ENCODE measurements around the gene CCNF. TPM values are rescaled to one million over a fixed set of nuclear protein-coding genes. Genes with fewer than 3 reads are reported as not detected.

CCNF gene
- total RNA-seq, 1 donor from 2014 or later = 1.4 TPM

DNA sequence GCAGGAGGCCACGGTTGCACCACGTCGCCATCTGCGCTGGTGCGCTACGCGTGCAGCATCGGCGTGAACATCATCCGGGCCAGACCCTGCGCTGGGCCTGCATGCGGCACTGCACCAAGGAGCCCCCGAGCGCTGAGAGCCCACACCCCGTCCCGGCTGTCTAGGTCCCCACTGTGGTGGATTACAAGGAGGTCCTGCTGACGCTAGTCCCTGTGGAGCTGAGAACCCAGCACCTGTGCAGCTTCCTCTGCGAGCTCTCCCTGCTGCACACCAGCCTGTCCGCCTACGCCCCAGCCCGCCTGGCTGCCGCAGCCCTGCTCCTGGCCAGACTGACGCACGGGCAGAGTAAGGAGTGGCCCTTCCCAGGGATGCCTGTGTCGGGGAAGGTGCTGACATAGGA is 19.9 kb downstream of the CCNF start:
- intact Hi-C loops (cut with DNase I) = no loop called here
- DNase-seq (no peak), ATAC-seq (ENCODE audit: poor library complexity) (no peak)

- no peak for ATAC-seq (ENCODE audit: poor library complexity)
- DNase-seq = no peak
- intact Hi-C loops (cut with DNase I) = no loop called here
Observed at GRCh38 chr16:2450535-2450934, 21.3 kb downstream of the CCNF start.

GRCh38 chr16:2450975-2451381 is 21.7 kb downstream of the CCNF start:
- no peak for ATAC-seq (ENCODE audit: poor library complexity)
- no peak for DNase-seq
- intact Hi-C loops (cut with DNase I) = no loop called here

GRCh38 chr16:2451851-2452320 is 22.6 kb downstream of the CCNF start:
- no peak for ATAC-seq (ENCODE audit: poor library complexity)
- DNase-seq = no peak
- intact Hi-C loops (cut with DNase I) = no loop called here

GRCh38 chr16:2452650-2453049 is 23.4 kb downstream of the CCNF start:
- DNase-seq (no peak), ATAC-seq (ENCODE audit: poor library complexity) (no peak)
- intact Hi-C loops (cut with DNase I) = no loop called here

GRCh38 chr16:2455081-2455845 is 26.0 kb downstream of the CCNF start:
- DNase-seq (no peak), ATAC-seq (ENCODE audit: poor library complexity) (no peak)
- intact Hi-C loops (cut with DNase I) = no loop called here

DNA sequence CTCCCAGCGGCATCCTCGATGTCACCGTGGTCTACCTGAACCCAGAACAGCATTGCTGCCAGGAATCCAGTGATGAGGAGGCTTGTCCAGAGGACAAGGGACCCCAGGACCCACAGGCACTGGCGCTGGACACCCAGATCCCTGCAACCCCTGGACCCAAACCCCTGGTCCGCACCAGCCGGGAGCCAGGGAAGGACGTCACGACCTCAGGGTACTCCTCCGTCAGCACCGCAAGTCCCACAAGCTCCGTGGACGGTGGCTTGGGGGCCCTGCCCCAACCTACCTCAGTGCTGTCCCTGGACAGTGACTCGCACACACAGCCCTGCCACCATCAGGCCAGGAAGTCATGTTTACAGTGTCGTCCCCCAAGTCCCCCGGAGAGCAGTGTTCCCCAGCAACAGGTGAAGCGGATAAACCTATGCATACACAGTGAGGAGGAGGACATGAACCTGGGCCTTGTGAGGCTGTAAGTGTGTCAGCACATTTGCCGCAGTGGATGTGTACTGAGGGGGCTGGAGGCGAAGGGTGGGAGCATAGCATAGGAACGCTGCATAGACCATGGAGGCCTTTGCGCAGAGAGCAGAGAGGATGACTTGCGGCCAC is 27.4 kb downstream of the CCNF start:
- no peak for ATAC-seq (ENCODE audit: poor library complexity)
- intact Hi-C loops (cut with DNase I) = no loop called here
- no peak for DNase-seq

GRCh38 chr16:2457267-2457666 is 28.0 kb downstream of the CCNF start:
- intact Hi-C loops (cut with DNase I) = no loop called here
- DNase-seq = no peak
- no peak for ATAC-seq (ENCODE audit: poor library complexity)

- DNase-seq (no peak), ATAC-seq (ENCODE audit: poor library complexity) (no peak)
- intact Hi-C loops (cut with DNase I) = no loop called here
Observed at GRCh38 chr16:2457946-2458345, 28.7 kb downstream of the CCNF start.

DNA sequence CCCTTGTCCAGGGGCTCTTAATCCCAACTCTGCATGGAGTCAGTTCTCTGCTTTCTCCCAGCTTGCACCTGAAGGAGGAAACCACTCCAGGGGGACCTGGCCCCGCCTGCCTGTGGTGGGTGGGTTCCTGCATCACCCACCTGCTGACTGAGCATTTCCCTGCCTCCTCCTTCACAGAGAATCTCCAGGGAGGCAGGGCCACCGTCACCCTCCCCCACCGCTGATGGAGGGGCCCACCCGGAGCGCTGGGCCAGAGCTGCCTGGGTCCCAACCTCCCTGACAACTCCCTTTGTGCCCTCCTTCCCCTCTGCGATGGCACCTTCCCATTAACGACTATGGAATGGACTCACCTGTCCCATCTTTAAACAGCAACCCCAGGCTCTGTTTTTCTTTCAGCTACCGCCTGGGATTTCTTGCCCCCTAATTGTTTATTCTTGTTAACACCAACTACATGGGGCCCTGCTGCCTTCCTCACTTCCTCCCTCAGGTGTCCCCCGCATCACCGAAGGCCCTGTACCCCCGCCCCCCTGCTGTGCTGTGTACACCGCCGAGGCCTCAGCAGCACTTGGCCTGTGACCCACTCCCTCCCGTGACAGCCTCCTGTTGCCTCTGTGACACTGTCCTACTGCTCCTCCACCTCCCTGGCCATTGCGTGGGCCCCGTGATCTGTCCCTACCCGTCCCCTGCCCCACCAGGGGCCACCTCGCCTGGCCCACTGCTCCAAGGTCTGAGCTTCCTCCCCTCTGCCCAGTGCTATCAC is 29.8 kb downstream of the CCNF start:
- intact Hi-C loops (cut with DNase I) = no loop called here
- DNase-seq (no peak), ATAC-seq (ENCODE audit: poor library complexity) (peak; percentile 7)

- intact Hi-C loops (cut with DNase I) = no loop called here
- DNase-seq = peak; percentile 98
- ATAC-seq (ENCODE audit: poor library complexity) = peak; percentile 100
Observed at GRCh38 chr16:2459647-2460390, 30.6 kb downstream of the CCNF start, which contains the start of gene TEDC2. TSS of gene TEDC2 (plus strand) at chr16:2460109. CDS start at chr16:2460145, 36 bp downstream.

DNA sequence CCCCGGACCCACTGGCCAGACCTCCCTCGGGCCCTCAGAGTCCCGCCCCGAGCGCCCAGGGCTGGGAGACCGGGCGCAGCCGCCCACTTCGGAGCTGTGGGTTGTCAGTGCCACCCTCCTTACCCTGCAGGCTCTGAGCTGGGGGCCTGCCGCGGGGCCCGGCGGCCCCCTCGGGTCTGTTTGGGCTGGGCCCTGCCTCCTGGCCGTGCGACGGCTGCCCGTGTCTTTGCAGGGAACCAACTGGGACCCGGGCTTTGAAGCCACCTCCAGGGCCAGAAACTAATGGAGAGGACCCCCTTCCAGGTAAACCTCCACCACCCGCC is 31.1 kb downstream of the CCNF start:
- DNase-seq (no peak), ATAC-seq (ENCODE audit: poor library complexity) (no peak)
- intact Hi-C loops (cut with DNase I) = no loop called here

- intact Hi-C loops (cut with DNase I) = no loop called here
- no peak for DNase-seq
- ATAC-seq (ENCODE audit: poor library complexity) = no peak
Observed at GRCh38 chr16:2460916-2461315, 31.7 kb downstream of the CCNF start.

DNA sequence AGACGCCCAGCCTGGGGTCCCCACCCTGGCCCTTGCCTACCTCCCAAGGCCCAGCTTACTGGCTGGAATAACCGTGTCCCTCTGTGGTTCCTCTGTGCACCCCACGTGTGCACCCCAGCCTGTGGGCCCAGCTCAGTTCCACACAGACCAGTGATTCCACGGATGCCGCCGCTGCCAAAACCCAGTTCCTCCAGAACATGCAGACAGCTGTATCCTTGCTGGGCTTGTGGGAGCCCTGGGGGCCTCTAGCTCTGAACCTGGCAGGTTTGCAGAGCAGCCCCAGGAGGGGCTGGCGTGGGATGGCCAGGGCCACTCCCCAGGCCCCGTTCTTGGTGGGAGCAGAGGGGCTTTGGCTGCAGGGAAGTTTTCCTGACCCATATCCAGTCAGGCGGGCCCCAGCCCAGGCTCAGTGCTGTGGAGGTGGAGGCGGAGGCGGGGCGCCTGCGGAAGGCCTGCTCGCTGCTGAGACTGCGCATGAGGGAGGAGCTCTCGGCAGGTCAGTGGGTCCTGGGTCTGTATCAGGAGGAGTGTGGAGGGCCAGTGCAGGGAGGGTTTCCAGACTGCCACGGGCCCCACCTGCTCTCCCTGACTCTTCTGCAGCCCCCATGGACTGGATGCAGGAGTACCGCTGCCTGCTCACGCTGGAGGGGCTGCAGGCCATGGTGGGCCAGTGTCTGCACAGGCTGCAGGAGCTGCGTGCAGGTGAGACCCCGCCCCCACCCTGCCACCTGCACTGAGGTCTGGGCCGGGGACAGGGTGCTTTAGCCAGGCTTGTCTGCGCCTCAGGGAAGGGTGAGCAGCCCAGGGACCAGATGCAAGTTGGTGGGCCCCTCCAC is 33.0 kb downstream of the CCNF start:
- intact Hi-C loops (cut with DNase I) = no loop called here
- ATAC-seq (ENCODE audit: poor library complexity) (no peak), DNase-seq (no peak)

DNA sequence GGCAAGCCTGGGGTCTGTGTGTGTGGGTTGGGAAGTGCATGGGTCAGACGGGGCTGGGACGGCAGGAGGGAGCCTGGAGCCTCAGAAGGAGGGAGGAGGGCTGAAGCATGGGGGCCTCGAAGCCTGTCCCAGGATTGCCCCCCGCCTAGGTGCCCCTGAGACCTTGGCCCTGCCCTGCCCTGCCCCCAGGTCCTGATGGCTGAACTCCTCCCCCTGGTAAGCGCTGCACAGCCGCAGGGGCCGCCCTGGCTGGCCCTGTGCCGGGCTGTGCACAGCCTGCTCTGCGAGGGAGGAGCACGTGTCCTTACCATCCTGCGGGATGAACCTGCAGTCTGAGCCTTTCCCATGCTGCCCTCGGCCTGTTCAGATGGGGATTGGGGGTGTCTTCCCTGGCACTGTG is 35.1 kb downstream of the CCNF start:
- DNase-seq (no peak), ATAC-seq (ENCODE audit: poor library complexity) (no peak)
- intact Hi-C loops (cut with DNase I) = no loop called here

- no peak for ATAC-seq (ENCODE audit: poor library complexity)
- intact Hi-C loops (cut with DNase I) = no loop called here
- DNase-seq = no peak
Observed at GRCh38 chr16:2465653-2466415, 36.6 kb downstream of the CCNF start.

- intact Hi-C loops (cut with DNase I) = no loop called here
- DNase-seq (no peak), ATAC-seq (ENCODE audit: poor library complexity) (no peak)
Observed at GRCh38 chr16:2466667-2467527, 37.6 kb downstream of the CCNF start.
